SHP77 treated with DMSO at 0.1 percent for 48 hours (cell line): Measurements from ENCODE around the gene NEUROD4.
A peak's percentile ranks its signal among the peaks of the same experiment; 100 is the strongest.

Experiments used
- DNase-seq: peaks from one replicate; lab custom pipeline; 2025; lab: John Stamatoyannopoulos, UW

Gene NEUROD4

GRCh38 chr12:54997929-54998522, 21.7 kb upstream of the NEUROD4 start:
- no peak for DNase-seq

GRCh38 chr12:54998958-54999510, 20.7 kb upstream of the NEUROD4 start:
- no peak for DNase-seq

- DNase-seq = no peak
Measured at GRCh38 chr12:55001198-55001868, 18.4 kb upstream of the NEUROD4 start.

- DNase-seq = no peak
Measured at GRCh38 chr12:55002355-55002754, 17.4 kb upstream of the NEUROD4 start.

- DNase-seq = no peak
Measured at GRCh38 chr12:55008944-55009585, 10.7 kb upstream of the NEUROD4 start.

GRCh38 chr12:55017416-55017925, 2.3 kb upstream of the NEUROD4 start:
- no peak for DNase-seq

GRCh38 chr12:55024575-55024974, 4.8 kb downstream of the NEUROD4 start:
- no peak for DNase-seq

GRCh38 chr12:55025508-55025907, 5.7 kb downstream of the NEUROD4 start:
- no peak for DNase-seq

GRCh38 chr12:55034218-55034617, 14.4 kb downstream of the NEUROD4 start:
- no peak for DNase-seq

GRCh38 chr12:55036326-55037115, 16.7 kb downstream of the NEUROD4 start:
- no peak for DNase-seq

- DNase-seq = no peak
Measured at GRCh38 chr12:55037351-55037987, 17.7 kb downstream of the NEUROD4 start.

GRCh38 chr12:55039395-55040354, 19.9 kb downstream of the NEUROD4 start:
- DNase-seq = no peak

GRCh38 chr12:55041345-55042055, 21.7 kb downstream of the NEUROD4 start:
- DNase-seq = no peak

- no peak for DNase-seq
Measured at GRCh38 chr12:55043542-55043941, 23.8 kb downstream of the NEUROD4 start.

GRCh38 chr12:55044135-55044534, 24.4 kb downstream of the NEUROD4 start:
- DNase-seq = no peak

- DNase-seq = no peak
Measured at GRCh38 chr12:55049676-55050075, 29.9 kb downstream of the NEUROD4 start.

- no peak for DNase-seq
Measured at GRCh38 chr12:55051197-55051947, 31.6 kb downstream of the NEUROD4 start.

- DNase-seq = peak; percentile 32
Measured at GRCh38 chr12:55057481-55057880, 37.7 kb downstream of the NEUROD4 start.

GRCh38 chr12:55058082-55058481, 38.3 kb downstream of the NEUROD4 start:
- DNase-seq = no peak
